Dermis microvascular lymphatic vessel endothelial cell (primary cell): Measurements from ENCODE around the gene MEAK7. TPM values are rescaled to one million over a fixed set of nuclear protein-coding genes. Genes with fewer than 3 reads are reported as not detected.
"Not testable (repeated sequence)": the region's sequence is repeated elsewhere in the genome, so short reads cannot be mapped to it uniquely, and the experiment has no call there.

ENCODE experiments used
- DNase-seq, 2 donors: peaks; one replicate each; pipeline versions ENCODE4 v3.0.0 to v3.0.0-alpha.2; 2010; ENCODE audit warnings: low read depth in 2 of 2
- total RNA-seq: library from RNA; depleted of rRNA; stranded (reverse); fragments of >200 nt; gene quantifications from 2 replicates; pipeline ENCODE4 v1.2.1, GENCODE V29; 2014

Gene MEAK7
- total RNA-seq, 1 donor from 2014 or later = 10.8 TPM

DNA sequence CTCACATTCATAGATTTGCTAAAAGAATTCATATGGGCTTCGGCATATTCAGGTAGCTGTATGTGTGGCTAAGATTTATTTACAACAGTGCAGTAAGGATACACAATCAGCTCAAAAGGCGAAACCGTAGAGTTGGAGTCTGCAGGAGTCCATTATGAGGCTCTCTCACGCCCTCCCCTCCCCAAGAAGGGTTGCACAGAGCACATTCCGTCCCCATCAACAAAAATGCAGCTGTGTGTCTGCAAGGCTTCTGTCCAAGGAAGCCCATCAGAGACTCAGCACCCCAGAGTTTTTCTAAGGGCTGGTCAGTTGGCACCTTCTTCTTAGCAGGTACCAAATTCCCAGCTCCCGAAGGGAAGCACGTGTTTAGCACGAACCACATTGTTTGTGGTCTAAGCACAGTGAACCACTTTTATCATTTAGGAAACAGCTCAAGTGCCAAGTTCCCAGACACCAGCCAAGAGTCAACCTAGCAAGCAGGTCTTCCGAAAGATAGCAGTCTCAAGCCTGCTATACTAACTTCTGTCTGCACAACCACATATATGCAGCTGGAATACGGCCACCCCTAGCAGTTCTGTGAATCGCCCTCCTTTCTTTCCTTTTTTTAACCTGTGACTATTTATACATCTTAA, 28.5 kb upstream of the MEAK7 start:
- peak in 1 of 2 donors; percentile 80 for DNase-seq

DNA sequence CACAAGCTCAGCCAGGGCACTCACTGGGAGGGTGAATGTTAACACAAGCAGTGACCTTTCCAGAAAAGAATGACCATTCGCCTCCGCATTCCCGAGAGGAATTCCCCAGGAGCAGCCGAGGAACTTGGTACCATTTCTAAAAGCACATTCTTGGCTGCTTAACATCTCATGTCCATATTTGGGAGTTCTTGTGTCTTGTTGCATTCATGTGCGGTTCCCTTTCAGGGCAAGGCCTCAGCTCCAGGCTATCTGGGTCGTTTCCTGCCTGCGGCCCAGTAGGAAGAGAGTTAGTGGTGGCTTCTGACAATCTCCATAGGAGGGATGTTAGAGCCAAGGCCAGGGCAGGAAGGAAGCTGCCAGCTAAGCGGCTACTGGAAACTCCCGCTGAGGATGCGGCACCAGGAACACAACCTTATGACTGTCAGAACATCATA, 27.8 kb upstream of the MEAK7 start:
- peak in 1 of 2 donors; percentile 91 for DNase-seq

DNA sequence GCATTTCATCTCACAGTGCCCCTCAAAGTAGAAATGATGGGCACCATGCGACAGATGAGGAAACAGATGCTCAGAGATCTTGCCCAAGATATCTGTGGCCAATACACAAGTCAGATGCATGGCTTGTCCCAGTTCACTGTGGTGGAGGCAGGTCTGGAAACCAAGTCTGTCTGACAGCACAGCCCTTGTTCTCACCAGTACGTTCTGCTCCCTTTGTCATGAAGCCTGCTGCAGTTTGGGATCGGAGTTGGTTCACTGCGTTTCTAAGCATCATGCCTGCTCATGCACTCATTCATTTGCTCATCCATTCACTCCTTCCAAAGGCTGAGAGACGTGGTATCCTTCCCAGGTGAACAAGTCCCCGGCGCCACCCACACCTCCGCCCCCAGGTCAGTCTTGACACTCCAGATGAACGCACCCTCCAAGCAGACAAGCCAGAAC, 27.2 kb upstream of the MEAK7 start:
- no peak for DNase-seq

DNA sequence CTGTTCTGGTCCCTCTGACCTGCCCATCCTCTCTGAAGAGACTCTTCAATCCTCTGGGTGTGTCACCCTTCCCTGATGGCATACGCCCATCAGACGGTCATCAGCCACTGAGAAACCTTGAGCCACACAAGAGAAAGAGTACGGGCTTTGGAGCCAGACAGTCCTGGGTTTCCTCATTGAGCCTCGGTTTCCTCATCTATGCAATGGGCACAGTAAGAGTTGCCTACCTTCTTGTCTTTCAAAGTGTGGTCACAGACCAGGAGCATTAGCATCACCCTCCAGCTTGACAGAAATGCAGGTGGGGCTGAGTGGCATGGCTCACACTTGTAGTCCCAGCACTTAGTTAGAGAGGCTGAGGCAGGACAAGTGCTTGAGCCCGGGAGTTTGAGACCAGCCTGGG, 26.1 kb upstream of the MEAK7 start:
- no peak for DNase-seq

DNA sequence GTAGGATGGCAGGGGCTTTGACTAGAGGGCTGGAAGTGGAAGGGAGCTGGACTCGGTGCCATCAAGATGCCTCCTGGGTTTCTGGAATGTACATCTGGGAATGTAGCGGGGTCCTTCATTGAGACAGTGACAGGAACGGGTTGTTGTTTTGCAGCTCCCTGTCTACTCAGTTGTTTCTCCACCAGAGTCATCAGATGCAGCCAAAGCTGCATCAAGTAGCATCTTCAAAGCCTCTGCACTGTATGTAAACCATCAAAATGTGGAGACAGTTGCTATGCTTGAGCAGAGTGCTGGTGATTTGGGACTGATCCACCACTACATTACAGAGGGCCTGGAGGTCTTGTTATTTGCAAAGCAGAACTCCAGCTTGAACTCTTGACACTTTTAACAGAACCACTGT, 25.1 kb upstream of the MEAK7 start:
- no peak for DNase-seq

DNA sequence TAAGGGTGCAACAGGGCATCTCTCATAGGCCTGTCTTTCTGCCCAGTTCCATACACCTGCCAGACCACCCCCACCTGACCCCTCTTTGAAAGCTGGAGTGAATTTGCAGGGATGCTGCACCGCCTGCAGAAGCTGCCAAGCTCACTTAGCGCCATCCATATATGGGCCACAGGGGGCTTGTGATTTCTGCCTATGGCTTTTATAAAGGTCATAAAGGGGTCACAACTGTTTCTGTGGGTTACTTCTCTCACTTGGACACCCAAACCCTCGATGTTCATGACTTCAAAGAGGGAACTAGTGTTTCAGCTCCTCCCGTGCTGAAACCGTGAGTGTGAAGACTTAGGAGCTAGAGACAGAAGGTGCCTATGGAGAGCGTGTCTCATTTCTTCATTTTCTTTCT, 23.9 kb upstream of the MEAK7 start:
- DNase-seq = no peak

DNA sequence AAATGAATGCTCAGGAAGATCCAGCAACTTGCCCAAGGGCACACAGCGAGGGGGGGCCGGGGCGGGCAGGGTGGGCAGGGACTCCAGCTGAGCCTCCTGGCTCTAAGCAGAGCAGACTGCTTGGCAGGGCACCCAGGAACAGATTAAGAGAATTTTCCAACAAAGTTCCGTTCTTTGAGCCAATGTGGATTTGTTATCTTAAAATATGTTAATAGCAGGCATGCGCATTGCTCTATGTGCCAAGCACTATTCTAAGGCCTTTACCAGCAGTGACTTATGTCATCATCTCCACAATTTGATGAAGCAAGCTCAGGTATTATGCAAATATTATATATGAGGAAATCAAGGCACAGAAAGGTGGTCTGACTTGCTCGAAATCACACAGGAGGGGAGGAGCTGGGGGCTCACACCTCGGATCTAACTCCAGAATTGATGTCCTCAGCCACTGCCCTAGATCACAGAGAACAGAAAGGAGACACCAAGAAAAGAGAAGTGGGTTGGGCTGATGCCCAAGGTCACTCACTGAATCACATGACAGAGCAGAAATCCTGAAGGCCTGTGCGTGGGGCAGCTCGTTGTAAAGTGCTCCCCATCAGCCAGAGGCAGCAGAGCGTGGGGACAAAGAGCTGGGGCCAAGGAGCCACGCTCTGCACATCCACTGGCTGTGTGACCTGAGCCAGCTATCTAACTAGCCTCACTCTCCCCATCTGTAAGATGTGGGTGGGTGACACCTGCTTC, 23.2 kb upstream of the MEAK7 start:
- DNase-seq = no peak

DNA sequence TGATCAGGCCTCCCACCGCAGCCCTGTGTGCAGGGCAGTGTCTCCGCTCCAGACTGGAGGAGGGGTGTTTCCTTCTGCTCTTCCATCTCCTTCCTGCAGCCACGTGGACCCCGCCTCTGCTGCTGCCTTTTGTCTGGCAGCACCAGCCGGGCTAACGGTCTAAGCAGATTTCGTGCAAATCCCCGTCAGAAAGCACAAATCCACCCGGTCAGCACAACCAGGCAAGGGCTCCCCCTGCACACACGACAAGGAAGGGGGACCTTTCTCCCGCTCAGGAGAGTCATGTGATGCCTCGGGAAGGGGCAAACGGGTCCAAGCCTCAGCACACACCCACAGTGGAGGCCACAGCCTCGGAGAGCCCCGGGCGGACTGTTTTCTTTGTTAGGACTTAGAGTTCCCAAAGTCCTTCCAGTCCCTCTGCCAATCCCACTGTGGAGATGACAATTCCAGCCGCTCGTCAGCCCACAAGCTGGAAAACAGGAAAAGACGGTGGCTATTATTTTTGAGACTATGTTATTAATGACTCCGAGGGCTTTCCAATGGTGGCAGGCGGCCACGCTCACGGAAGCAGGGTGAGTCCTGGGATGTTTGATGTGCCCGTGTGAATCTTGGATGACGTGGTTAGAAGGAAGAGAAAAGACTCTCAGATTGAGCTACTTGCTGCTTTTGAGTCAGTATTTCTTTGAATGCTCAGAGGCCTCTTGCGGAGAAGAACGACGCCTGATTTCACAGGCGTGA, 22.5 kb upstream of the MEAK7 start:
- DNase-seq = peak in 1 of 2 donors; percentile 81

DNA sequence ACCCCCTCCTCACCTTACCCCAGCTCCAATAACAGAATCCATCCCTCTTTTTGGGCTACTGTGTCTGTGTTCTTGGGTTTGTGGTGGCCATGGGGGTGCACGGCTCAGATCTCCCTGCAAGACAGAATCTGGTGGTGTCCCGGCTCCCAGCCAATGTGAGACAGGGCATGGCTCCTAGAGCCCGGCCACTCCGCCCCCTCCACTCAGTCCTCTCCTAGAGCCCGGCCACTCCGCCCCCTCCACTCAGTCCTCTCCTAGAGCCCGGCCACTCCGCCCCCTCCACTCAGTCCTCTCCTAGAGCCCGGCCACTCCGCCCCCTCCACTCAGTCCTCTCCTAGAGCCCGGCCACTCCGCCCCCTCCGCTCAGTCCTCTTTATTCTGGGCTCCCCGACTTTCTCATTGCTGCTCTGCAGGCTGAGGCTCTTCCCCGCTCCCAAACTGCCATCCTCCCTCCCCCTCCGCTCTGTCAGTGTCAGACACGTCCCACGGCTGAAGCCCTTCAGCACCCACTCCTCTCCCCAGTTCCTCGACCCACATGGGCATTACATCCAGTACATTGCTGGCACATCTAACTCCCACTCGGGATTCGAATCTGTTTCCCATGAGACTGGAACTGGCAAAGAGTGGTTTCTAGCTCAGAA, 20.6 kb upstream of the MEAK7 start:
- not testable (repeated sequence) for DNase-seq

DNA sequence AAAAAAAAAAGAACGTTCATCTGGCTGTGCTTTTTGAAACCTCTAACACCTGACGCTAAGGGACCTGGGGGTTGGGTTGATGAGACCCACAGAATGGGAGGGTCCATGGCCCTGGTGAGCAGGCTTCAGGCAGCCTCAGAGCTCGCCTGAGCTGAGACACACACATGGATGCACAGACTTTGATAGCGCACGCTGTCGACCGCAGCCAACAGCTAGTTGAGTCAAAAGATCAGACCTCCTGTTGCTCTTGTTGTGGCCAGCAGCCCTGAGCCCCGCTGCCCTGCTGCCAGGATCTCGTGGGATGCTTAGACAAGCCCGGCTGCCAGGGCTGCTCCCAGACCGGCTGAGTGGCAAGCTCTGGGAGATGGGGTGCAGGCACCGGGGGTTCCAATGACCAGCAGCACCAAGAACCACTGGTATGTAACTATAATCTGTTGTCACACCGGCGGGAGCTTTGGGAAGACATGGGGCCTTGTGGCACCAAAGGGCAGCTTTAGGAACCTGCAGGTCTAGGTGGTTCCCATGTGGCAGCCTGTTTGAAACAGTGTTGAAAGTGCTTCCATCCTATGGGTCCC, 20.0 kb upstream of the MEAK7 start:
- DNase-seq = no peak

DNA sequence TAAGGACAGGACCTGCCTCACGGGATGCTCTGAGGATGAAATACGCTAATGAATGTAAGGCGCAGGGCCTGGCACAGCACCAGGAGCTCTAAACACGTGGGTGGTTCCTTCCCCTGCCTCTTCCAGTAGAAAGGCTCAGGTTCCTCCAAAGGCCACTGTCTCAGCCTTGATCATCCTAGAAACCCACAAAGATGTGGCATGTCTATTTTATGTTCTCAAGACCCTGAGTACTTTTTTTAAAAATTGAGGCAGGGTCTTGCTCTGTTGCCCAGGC, 17.0 kb upstream of the MEAK7 start:
- no peak for DNase-seq

DNA sequence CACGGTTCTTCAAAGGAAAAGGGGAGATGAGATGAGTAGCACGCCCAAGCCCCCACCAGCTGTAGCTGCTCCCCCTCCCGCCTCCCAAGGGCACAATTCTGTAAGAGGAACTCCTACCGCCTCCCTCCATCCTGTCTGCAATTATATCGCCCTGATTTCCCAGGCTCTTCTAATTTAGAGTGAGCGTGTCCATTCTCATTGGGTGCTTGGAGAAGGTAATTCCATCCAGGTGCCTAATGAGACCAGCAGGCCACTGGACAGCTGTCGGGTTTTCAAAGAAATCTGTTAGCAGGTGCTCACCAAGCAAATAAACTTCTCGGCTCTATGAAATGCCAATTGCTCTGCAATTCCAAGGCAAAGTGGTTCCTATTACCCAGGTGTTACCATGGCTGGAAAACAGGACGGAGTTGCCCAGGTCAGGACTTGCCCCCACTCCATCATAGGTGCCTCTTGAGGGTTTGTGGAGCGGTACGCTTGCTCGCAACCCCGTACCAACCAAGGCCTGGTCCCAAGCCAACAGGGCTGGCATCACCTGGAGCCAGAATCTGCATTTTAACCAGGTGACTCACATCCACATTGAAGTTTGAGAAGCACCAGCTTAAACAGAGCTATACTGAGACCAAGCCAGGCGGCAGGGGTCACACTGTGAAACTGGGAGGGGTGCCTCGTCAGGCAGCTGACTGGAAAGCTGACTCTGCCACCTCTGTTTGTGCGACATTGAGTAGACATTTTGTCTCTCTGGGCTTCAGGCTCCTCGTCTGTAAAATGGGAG, 16.5 kb upstream of the MEAK7 start:
- DNase-seq = no peak

DNA sequence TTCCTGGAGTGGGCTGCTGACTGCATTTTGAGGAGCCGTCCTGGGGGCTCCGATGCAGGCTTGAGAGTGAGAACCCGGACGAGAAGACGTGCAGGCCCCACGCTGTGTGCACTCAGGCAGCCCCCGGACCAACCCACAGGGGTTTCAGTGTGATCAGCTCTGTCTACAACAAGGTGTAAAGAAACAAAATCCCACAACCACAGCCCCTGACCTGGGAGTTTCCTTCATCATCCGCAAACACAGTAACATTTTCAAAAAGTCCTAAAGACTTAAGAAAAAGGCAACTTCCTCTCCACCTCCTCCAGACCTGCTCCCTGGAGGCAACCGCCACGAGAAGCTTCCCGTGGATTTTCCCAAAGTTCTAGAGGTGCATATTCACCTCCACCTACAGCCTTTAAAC, 15.4 kb upstream of the MEAK7 start:
- no peak for DNase-seq

DNA sequence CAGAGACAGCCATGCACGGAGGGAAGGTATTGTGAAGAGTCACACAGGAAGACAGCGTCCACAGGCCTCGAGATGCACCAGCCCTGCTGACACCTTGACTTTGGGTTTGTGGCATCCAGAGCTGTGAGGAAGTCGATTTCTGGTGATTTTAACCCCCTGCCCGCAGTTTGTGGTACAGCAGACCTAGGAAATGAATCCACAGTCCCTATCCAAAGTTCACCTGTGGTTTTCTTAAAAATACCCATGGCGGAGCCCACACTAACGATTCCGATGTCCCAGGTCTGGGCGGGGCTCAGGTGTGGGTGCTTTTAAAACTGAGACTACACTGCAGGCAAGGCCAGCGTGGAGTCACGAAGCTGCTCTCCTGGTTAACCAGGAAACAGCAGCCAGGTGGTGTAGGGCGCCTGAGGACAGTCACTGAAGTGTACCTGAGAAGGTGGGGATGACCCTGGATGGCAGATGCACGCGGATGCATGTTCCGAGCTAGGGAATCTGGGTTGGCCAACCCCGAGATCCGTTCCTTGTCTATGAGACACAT, 14.4 kb upstream of the MEAK7 start:
- no peak for DNase-seq

DNA sequence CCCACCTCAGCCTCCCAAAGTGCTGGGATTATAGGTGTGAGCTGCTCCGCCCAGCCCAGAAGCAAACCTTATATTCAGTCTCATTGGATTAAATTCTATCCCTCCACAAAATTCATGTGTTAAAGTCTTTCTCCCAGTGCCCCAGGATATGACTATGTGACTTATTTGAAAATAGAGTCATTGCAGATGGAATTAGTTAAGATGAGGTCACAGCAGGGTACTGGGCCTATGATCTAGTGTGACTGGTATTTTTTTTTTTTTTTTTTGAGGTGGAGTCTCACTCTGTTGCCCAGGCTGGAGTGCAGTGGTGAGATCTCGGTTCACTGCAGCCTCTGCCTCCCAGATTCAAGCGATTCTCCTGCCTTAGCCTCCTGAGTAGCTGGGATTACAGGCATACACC, 13.8 kb upstream of the MEAK7 start:
- DNase-seq = not testable (repeated sequence)

DNA sequence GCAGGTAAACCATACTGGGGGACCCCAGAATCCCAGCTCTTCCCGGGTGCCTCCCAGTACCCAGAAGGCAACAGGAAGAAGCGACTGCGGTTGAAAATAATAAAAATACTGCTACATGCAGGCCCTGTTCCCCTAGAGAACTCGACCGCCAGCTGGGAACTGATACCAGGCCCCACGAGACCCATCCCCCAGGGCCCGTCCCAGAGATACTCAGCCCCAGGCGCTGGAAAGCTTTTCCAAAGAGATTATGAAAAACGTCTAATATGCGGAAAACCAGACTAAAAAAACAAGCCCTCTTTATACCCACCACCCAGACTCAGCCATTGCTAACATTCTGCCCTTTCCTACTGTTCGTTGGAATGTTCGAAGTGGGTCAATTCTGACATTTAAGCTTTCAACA, 12.9 kb upstream of the MEAK7 start:
- DNase-seq = no peak

DNA sequence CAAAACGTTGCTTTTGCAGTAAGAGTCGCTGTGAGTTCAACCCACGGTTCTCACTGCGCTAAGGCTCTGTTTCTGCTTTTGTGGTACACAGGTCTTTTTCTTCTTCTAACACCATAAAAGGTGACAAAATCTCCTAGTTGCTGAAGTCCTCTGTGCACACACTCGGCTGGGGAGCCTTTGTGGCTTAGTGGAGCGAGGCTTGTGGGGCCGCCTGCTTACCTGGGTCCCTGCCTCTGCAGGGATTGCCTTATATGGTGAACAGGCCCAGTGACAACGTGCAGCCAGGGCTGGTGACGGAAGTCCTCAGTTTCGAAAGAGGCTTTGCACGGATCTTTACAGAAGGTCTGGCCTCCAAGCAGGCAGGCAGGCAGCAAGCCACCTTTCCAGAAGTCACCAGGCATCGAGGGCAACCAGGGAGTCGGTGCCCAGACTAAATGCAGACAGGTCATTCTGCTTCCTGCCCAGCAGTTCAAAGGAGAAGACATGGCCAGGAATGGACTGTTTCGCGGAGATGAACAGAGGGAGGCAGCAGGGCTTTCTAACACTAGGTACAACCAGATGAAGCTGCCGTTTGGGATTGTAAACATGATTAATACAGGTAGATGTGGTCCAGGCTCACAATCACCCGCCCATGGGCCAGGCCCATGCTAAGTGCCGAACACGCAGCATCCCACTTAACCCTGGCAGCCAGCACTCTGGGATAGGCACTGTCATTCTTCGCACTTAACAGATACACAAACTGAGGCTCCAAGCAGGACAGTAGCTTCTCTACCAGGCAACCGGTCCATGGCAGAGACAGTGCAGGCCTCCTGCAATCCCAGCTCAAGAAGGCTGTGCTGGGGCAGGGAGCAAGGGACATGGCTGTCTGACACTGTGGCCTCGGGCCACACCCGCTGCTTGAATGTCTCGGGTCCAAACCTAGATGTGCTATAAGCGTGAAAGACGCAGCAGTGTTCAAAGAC, 10.7 kb upstream of the MEAK7 start:
- no peak for DNase-seq

DNA sequence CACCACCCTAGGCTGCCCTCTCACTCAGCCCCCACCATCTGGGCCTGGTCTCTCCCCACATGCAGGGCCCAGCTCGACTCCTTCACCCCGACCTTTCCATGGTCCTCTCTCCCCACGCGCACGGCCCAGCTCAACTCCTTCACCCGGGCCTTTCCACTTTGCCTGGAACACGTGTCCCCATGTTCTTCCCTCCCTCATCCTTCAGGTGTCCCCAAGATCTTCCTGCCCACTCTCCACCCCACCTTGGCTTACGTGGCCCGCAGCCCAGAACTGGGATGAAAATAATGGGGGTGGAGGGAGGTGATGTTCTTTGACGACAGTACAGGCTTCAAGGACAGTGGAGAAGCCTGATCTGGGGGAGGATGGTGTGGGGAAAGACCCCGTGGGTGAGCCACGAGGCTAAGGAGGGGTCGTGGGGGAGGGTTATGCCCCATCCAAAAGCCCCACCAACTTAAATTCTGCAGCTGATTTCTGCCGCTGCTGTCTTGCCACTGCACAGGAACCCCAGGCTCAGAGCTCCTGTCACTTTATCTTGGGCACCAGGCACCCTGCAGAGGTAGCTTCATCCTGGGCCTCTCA, 9.9 kb upstream of the MEAK7 start:
- no peak for DNase-seq

DNA sequence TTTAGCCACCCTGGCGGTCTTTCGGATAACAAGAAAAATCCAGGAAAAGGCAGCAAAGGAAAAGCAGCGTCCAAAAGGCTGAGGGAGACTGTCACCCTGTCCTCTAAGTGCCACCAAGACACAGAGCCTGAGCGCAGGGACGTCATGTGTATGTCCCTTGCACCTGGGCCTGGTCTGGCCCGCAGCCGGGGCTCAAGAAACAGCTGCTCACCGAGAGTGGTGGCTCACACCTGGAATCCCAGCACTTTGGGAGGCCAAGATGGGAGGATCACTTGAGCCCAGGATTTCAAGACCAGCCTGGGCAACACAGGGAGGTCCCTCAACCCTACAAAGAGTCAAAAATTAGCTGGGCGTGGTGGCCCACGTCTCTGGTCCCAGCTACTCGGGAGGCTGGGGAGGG, 9.2 kb upstream of the MEAK7 start:
- no peak for DNase-seq
